ENCODE measurements around the gene ZC3HAV1L.
"Not testable (repeated sequence)": the region's sequence is repeated elsewhere in the genome, so short reads cannot be mapped to it uniquely, and the experiment has no call there.

The ZC3HAV1L gene

DNA sequence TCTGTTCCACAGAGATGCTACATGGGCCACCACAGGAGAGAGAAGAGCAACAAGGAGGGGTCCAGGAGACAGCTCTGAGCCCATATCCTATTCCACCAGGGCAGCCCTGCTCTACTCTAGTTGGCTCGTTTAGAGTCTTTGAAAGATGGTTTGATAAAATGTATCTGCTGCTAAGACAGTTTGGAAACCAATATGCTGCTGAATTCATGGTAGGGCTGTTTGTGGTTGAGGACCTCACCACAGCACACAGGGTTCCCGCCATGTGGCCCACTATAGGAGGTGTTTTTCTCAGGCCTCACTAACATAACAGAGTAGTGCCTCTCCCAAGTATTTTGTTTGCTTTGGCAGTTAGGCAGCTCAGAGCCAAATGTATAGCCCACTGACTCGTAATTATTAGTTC, 35.8 kb upstream of the ZC3HAV1L start:
- H3K36me3 ChIP-seq (ENCODE audit: control insufficient read depth, low read depth, low read length): peaks cover 24% of the 10 kb centered on the region

DNA sequence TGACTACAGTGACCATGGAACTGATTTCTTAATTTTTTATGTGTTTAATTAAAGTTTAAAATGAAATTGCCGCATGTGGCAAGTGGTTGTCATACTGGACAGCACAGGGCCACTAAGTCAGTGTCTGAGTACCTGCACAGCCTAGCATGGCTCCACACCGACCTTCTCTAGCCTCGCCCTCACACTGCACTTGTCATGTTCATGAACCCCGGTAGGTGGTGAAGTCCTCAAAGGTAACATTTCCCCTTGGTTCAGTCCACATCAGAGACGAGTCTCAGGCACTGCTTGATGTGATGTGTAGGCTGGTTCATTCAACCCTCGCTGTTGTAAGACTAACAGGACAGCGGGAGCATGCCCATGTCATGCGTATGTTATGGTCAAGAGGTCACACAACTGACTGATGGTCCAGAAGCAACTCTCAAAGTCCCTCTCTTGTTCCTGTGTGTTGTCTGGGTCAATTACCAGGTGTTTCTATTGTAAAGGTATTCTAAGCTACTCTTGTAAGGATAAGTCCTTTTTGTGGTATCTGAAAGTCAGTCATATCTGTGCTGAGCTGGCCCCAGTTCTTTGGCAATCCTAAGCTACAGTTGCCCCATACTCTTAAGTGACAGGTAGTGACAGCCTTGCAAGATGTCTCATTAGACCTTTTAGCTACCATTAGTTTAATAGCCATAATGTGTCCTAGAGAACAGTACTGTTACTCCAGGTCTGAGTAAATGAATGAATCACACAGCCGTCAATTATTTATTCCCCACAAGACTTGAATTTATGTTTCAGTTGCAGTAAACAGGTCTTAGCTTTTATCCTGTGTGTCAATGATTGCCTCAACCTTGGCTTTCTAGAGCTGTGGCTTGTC, 32.9 kb upstream of the ZC3HAV1L start:
- H3K36me3 ChIP-seq (ENCODE audit: control insufficient read depth, low read depth, low read length): peaks cover 29% of the 10 kb centered on the region
- H3K27ac ChIP-seq (ENCODE audit: low read length): no peak overlapping the region
- H3K4me3 ChIP-seq (ENCODE audit: low read length): no peak overlapping the region
- H3K9me3 ChIP-seq (ENCODE audit: control insufficient read depth, low read depth, low read length): no peaks in the 10 kb centered on the region
- no peaks in the 10 kb centered on the region for H3K4me1 ChIP-seq (ENCODE audit: control insufficient read depth, low read depth, low read length)
- no peaks in the 10 kb centered on the region for H3K27me3 ChIP-seq (ENCODE audit: control insufficient read depth, insufficient read depth, low read length)
- no peak overlapping the region for H3K9ac ChIP-seq (ENCODE audit: low read length)

More for the DNA sequence above, 35.8 kb upstream of the ZC3HAV1L start:
- H3K4me3 ChIP-seq (ENCODE audit: low read length): no peak overlapping the region
- H3K27me3 ChIP-seq (ENCODE audit: control insufficient read depth, insufficient read depth, low read length): no peaks in the 10 kb centered on the region
- H3K9me3 ChIP-seq (ENCODE audit: control insufficient read depth, low read depth, low read length): no peaks in the 10 kb centered on the region
- no peaks in the 10 kb centered on the region for H3K4me1 ChIP-seq (ENCODE audit: control insufficient read depth, low read depth, low read length)
- H3K9ac ChIP-seq (ENCODE audit: low read length): no peak overlapping the region
- H3K27ac ChIP-seq (ENCODE audit: low read length): no peak overlapping the region

DNA sequence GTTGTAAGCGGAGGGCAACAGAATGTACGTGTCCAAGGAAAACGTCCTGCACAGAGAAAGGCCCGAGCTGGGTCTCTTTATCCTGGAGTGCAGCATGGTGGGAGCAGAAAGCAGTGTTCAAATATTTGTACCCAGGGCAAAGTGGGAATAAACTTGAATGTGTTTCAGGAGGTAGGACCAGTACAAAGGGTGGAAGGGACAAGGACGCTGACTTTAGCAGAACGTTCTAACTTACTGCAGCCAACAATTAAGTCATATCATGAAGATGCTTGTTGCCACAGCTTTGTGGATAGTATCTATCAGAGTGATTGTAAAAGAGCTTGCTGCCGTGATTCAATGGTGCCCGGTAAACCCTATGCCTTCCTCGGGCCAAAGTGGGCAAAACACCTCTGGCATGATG, 30.5 kb upstream of the ZC3HAV1L start:
- no peaks in the 10 kb centered on the region for H3K27me3 ChIP-seq (ENCODE audit: control insufficient read depth, insufficient read depth, low read length)
- H3K9ac ChIP-seq (ENCODE audit: low read length): no peak overlapping the region
- no peaks in the 10 kb centered on the region for H3K9me3 ChIP-seq (ENCODE audit: control insufficient read depth, low read depth, low read length)
- H3K27ac ChIP-seq (ENCODE audit: low read length): no peak overlapping the region
- H3K36me3 ChIP-seq (ENCODE audit: control insufficient read depth, low read depth, low read length): peaks cover 15% of the 10 kb centered on the region
- H3K4me1 ChIP-seq (ENCODE audit: control insufficient read depth, low read depth, low read length): no peaks in the 10 kb centered on the region
- H3K4me3 ChIP-seq (ENCODE audit: low read length): no peak overlapping the region

DNA sequence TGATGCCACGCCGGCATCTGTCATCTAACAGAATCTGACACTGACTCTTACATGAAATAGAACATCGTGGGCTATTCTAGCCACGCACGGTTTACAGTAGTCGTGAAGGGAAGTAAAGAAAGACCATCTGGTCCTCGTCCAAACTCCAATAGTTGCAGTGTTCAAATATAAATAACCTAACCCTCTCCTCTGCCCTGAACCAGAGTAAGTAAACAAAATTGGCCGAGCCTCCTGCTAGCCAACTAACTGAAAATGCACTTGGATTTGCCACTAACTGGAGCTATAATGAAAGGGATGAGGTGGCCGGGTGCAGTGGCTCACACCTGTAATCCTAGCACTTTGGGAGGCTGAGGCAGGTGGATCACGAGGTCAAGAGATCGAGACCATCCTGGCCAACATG, 29.5 kb upstream of the ZC3HAV1L start:
- Histone ChIP-seq H3K9me3 (ENCODE audit: control insufficient read depth, low read depth, low read length) (no peaks in the 10 kb centered on the region), H3K27ac (ENCODE audit: low read length) (no peak overlapping the region), H3K36me3 (ENCODE audit: control insufficient read depth, low read depth, low read length) (peaks cover 15% of the 10 kb centered on the region), H3K27me3 (ENCODE audit: control insufficient read depth, insufficient read depth, low read length) (no peaks in the 10 kb centered on the region), H3K4me3 (ENCODE audit: low read length) (no peak overlapping the region), H3K9ac (ENCODE audit: low read length) (no peak overlapping the region), H3K4me1 (ENCODE audit: control insufficient read depth, low read depth, low read length) (no peaks in the 10 kb centered on the region)

DNA sequence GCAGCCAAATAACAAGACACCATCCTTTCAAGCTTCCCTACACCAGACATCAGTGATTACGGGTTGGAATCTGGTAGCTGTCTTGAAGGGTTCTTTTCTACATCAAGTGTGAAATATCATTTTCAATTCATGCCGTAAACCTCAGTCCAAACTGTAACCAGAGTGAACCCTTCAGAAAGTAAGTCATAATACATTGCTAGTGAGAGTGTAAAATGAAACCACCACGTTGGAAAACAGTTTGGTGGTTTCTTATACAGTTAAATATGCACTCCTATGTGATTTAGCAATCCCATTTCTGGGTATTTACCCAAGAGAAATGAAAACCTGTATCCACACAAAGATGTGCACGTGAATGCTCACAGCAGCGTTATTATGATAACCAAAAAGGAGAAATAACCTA, 25.6 kb upstream of the ZC3HAV1L start:
- Histone ChIP-seq H3K27me3 (ENCODE audit: control insufficient read depth, insufficient read depth, low read length) (no peaks in the 10 kb centered on the region), H3K4me3 (ENCODE audit: low read length) (no peak overlapping the region), H3K9ac (ENCODE audit: low read length) (no peak overlapping the region), H3K9me3 (ENCODE audit: control insufficient read depth, low read depth, low read length) (no peaks in the 10 kb centered on the region), H3K4me1 (ENCODE audit: control insufficient read depth, low read depth, low read length) (no peaks in the 10 kb centered on the region), H3K27ac (ENCODE audit: low read length) (no peak overlapping the region), H3K36me3 (ENCODE audit: control insufficient read depth, low read depth, low read length) (peaks cover 9% of the 10 kb centered on the region)

DNA sequence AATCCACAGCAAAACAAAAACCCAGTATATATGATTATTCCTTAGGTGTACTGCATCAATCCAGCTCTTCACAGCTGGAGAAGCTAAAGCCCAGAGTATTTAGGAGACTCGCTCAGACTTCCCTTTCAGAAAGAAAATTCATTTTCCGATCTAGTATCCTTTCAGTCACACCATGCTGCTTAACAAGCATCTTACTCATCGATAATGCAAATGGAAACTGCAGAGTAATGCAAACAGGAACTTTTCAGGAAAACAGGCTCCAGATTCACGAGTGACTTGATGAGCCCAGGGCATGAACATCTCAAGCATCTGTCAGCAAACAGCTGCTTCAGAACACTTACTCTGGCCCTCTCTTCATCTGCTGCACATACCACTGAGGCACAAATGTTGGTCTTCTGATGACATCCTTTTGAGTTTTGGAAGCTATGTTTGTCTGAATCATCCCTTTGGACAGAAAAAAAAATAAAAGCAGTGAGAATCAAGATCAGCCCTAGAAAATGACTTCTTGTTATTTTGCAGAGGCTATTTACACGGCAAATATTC, 24.9 kb upstream of the ZC3HAV1L start:
- H3K36me3 ChIP-seq (ENCODE audit: control insufficient read depth, low read depth, low read length): peaks cover 9% of the 10 kb centered on the region
- no peak overlapping the region for H3K27ac ChIP-seq (ENCODE audit: low read length)
- H3K27me3 ChIP-seq (ENCODE audit: control insufficient read depth, insufficient read depth, low read length): no peaks in the 10 kb centered on the region
- no peak overlapping the region for H3K4me3 ChIP-seq (ENCODE audit: low read length)
- no peaks in the 10 kb centered on the region for H3K9me3 ChIP-seq (ENCODE audit: control insufficient read depth, low read depth, low read length)
- no peak overlapping the region for H3K9ac ChIP-seq (ENCODE audit: low read length)
- H3K4me1 ChIP-seq (ENCODE audit: control insufficient read depth, low read depth, low read length): no peaks in the 10 kb centered on the region

DNA sequence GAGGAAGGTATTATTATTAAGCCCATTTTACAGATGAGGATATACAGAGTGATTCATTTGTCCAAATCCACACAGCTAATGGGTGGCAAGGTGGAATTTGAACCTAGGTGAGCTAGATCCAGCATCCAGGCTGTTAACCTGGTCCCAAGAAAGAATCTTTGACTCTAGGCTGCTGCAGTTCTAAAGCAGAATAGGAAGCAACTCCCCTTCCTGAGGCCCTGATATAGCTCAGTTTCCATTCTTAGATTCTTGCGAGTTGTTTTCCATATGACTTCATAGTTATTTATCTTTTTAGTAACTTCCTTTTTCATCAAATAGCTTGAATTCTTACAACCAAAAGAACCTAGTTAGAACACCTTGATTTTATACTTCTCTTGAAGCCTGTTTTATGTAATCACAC, 24.1 kb upstream of the ZC3HAV1L start:
- Histone ChIP-seq H3K4me1 (ENCODE audit: control insufficient read depth, low read depth, low read length) (no peaks in the 10 kb centered on the region), H3K4me3 (ENCODE audit: low read length) (no peak overlapping the region), H3K27ac (ENCODE audit: low read length) (no peak overlapping the region), H3K36me3 (ENCODE audit: control insufficient read depth, low read depth, low read length) (peaks cover 6% of the 10 kb centered on the region), H3K9me3 (ENCODE audit: control insufficient read depth, low read depth, low read length) (no peaks in the 10 kb centered on the region), H3K9ac (ENCODE audit: low read length) (no peak overlapping the region), H3K27me3 (ENCODE audit: control insufficient read depth, insufficient read depth, low read length) (no peaks in the 10 kb centered on the region)

DNA sequence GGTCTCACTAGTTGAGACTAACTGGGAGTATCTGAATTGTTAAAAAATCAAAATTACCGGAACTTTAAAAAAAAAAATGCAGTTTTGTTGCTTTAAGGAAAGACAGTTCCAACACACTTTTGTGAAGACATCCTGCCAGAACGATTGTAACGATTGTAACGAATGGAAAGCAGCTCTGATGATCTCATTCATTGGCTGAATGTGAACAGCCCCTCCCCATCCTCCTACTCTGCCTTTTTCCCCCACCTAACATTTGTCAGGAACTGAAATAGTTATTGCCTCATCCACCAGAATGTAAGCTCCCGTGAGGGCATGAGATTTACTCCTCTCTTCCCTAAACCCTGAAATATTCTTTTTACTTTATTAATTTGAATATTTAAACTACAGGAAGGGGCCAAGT, 23.1 kb upstream of the ZC3HAV1L start:
- Histone ChIP-seq H3K4me1 (ENCODE audit: control insufficient read depth, low read depth, low read length) (no peaks in the 10 kb centered on the region), H3K4me3 (ENCODE audit: low read length) (no peak overlapping the region), H3K27me3 (ENCODE audit: control insufficient read depth, insufficient read depth, low read length) (no peaks in the 10 kb centered on the region), H3K36me3 (ENCODE audit: control insufficient read depth, low read depth, low read length) (no peaks in the 10 kb centered on the region), H3K27ac (ENCODE audit: low read length) (no peak overlapping the region), H3K9ac (ENCODE audit: low read length) (no peak overlapping the region), H3K9me3 (ENCODE audit: control insufficient read depth, low read depth, low read length) (no peaks in the 10 kb centered on the region)

DNA sequence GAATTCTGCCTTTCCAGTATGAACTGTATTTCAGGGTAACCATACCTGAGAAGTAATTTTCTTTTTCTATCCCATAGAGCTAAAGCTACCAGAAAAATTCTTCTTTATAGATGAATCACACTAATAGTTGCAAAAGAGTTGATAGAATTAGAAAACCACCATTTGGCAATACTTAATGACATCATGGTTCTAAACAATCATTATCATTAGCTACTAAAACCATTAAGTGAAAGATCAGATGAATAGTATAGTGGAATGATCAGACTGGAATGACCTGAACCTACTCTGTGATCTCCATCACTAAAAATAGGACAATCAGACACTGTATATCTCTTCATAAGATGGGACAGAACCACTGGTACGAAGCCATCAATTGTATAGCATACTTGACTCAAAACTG, 19.8 kb upstream of the ZC3HAV1L start:
- H3K27me3 ChIP-seq (ENCODE audit: control insufficient read depth, insufficient read depth, low read length): no peaks in the 10 kb centered on the region
- H3K4me3 ChIP-seq (ENCODE audit: low read length): no peak overlapping the region
- H3K27ac ChIP-seq (ENCODE audit: low read length): no peak overlapping the region
- no peaks in the 10 kb centered on the region for H3K36me3 ChIP-seq (ENCODE audit: control insufficient read depth, low read depth, low read length)
- no peaks in the 10 kb centered on the region for H3K9me3 ChIP-seq (ENCODE audit: control insufficient read depth, low read depth, low read length)
- no peaks in the 10 kb centered on the region for H3K4me1 ChIP-seq (ENCODE audit: control insufficient read depth, low read depth, low read length)
- H3K9ac ChIP-seq (ENCODE audit: low read length): no peak overlapping the region

DNA sequence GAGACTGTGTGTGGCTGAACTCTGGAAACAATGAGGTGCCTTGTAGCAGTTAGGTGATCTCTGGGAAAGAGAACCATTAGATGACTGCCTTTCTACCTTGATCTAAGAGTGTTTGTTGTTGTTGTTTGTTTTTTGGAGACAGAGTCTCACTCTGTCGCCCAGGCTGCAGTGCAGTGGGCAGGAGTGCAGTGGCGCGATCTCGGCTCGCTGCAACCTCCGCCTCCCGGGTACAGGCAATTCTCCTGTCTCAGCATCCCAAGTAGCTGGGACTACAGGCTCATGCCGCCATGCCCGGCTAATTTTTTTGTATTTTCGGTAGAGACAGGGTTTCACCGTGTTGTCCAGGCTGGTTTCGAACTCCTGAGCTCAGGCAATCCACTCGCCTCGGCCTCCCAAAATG, 18.8 kb upstream of the ZC3HAV1L start:
- H3K36me3 ChIP-seq (ENCODE audit: control insufficient read depth, low read depth, low read length); H3K4me1 ChIP-seq (ENCODE audit: control insufficient read depth, low read depth, low read length); H3K9me3 ChIP-seq (ENCODE audit: control insufficient read depth, low read depth, low read length); H3K4me3 ChIP-seq (ENCODE audit: low read length); H3K27me3 ChIP-seq (ENCODE audit: control insufficient read depth, insufficient read depth, low read length); H3K27ac ChIP-seq (ENCODE audit: low read length); H3K9ac ChIP-seq (ENCODE audit: low read length): not testable (repeated sequence)

DNA sequence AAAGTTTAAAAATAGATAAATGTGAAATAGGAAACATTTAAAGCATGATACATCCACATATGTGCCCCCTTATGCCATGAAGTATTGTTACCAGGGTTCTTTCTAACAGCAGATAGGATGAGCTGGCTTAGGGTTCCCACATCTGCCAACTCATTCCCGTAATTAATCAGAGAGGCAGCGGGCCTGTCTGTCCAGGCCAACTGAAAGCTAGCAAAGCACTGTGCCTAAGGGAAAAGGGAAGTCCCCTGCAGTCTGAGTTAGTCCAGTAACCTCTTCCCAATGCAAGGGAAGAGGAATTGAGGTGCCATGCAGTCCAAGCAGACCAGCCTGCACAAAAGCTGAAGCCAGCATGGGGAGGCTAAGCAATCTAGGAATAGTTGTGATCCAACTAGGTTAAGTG, 18.3 kb upstream of the ZC3HAV1L start:
- no peak overlapping the region for H3K27ac ChIP-seq (ENCODE audit: low read length)

DNA sequence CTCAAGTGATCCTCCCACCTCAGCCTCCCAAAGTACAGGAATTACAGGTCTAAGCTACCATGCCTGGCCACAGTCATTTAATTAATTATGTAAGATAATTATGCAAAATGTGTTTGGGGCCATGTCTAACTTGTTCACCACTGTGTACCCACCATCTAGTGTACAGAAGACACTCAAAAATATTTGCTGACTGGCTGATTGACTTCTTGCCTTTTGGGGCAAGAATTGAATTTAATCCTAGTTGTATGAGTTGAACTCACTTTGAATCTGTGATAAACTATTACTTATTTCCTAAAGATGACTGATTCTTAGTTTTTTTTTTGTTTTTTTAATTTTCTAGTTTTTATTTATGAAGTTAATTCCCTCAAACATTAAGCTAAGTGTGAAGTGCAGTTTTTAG, 15.8 kb upstream of the ZC3HAV1L start:
- H3K9me3 ChIP-seq (ENCODE audit: control insufficient read depth, low read depth, low read length): no peaks in the 10 kb centered on the region
- no peaks in the 10 kb centered on the region for H3K27me3 ChIP-seq (ENCODE audit: control insufficient read depth, insufficient read depth, low read length)
- H3K4me3 ChIP-seq (ENCODE audit: low read length): no peak overlapping the region
- no peak overlapping the region for H3K9ac ChIP-seq (ENCODE audit: low read length)
- peaks cover 13% of the 10 kb centered on the region for H3K36me3 ChIP-seq (ENCODE audit: control insufficient read depth, low read depth, low read length)
- H3K27ac ChIP-seq (ENCODE audit: low read length): no peak overlapping the region
- no peaks in the 10 kb centered on the region for H3K4me1 ChIP-seq (ENCODE audit: control insufficient read depth, low read depth, low read length)

More for the DNA sequence above, 18.3 kb upstream of the ZC3HAV1L start:
- H3K27me3 ChIP-seq (ENCODE audit: control insufficient read depth, insufficient read depth, low read length): no peaks in the 10 kb centered on the region
- H3K36me3 ChIP-seq (ENCODE audit: control insufficient read depth, low read depth, low read length): peaks cover 6% of the 10 kb centered on the region
- H3K4me3 ChIP-seq (ENCODE audit: low read length): no peak overlapping the region
- no peak overlapping the region for H3K9ac ChIP-seq (ENCODE audit: low read length)
- no peaks in the 10 kb centered on the region for H3K9me3 ChIP-seq (ENCODE audit: control insufficient read depth, low read depth, low read length)
- no peaks in the 10 kb centered on the region for H3K4me1 ChIP-seq (ENCODE audit: control insufficient read depth, low read depth, low read length)

Data from iPS-18a (cell line).